GM19239 (cell line): ENCODE measurements around the gene ZNF783.
"Not testable (repeated sequence)": the region's sequence is repeated elsewhere in the genome, so short reads cannot be mapped to it uniquely, and the experiment has no call there.

Source experiments
- DNase-seq: peaks from one replicate; pipeline ENCODE4 v3.0.0; 2011; ENCODE audit warnings: low spot score; ENCODE audit not compliant: insufficient read length
- FAIRE-seq: peaks from 2 replicates; lab custom pipeline; 2011; peaks lifted over from hg19 to GRCh38; lab: Jason Lieb, UNC

ZNF783 gene

GRCh38 chr7:149321978-149322541 is 60.1 kb downstream of the ZNF783 start:
- DNase-seq (no peak), FAIRE-seq (peak; percentile 31)

GRCh38 chr7:149322737-149323136 is 60.7 kb downstream of the ZNF783 start:
- DNase-seq (no peak), FAIRE-seq (no peak)

GRCh38 chr7:149325248-149325647 is 63.3 kb downstream of the ZNF783 start:
- FAIRE-seq (no peak), DNase-seq (no peak)

- no peak for DNase-seq
- no peak for FAIRE-seq
Observed at GRCh38 chr7:149329265-149329664, 67.3 kb downstream of the ZNF783 start.

GRCh38 chr7:149329766-149330334 is 67.9 kb downstream of the ZNF783 start:
- DNase-seq, result no peak
- FAIRE-seq, result no peak

- FAIRE-seq (no peak), DNase-seq (no peak)
Observed at GRCh38 chr7:149330914-149331567, 69.0 kb downstream of the ZNF783 start.

- DNase-seq, FAIRE-seq: not testable (repeated sequence)
Observed at GRCh38 chr7:149332602-149333320, 70.8 kb downstream of the ZNF783 start.

- DNase-seq, result no peak
- no peak for FAIRE-seq
Observed at GRCh38 chr7:149333321-149333717, 71.3 kb downstream of the ZNF783 start.

GRCh38 chr7:149334219-149334618 is 72.2 kb downstream of the ZNF783 start:
- DNase-seq (no peak), FAIRE-seq (no peak)
